COLO668 (cell line): ENCODE measurements around the gene TUG1.

Experiments used
- DNase-seq: peaks from one replicate; lab custom pipeline; 2025; ENCODE audit not compliant: unreplicated experiment; lab: John Stamatoyannopoulos, UW

The TUG1 gene

GRCh38 chr22:30996462-30996861 lies 27.4 kb downstream of the TUG1 start:
- no peak for DNase-seq

DNA sequence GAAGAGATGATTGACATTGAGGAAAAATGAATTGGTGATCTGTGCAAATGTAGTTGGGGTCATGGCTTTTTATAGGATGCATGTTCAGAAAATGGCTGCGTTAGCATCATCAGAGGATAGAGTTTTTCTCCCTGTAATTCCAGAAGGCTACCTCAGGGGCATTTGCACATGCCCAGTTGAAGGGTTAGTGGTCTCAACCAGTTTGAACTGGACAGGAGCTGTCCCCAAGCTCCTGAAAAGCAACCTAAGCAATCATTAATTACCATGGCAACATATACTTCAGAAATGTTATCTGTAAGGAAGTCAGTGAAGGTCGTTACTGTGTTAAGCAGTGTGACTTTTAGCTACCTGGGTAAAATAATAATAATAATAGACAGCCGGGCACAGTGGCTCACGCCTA lies 29.3 kb downstream of the TUG1 start:
- no peak for DNase-seq

DNA sequence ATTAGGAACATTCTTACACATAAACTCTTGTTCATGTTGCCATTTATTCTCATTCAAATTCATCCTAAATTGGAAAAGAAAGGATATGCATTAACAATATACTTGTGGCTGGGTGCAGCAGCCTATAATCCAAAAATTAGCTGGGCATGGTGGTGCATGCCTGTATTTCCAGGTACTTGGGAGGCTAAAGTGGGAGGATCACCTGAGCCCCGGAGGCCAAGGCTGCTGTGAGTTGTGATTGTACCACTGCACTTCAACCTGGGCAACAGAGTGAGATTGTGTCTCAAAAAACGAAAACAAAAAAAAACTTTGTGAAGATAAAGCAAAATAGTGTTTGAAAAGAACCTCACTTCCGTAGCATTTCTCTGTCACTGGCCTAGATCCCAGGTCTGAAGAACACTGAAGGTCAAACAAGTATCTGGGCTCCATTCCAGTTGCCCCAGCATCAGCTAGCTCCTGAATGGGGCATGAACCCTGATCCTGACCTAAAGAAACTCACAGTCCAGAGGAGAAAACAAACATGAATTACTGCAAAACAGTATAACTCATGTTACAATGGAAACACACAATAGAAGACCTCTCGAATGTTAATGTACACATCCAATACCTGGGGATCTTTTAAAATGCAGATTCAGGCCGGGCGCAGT lies 32.2 kb downstream of the TUG1 start:
- no peak for DNase-seq

- DNase-seq, result no peak
Observed at GRCh38 chr22:31005535-31005934, 36.5 kb downstream of the TUG1 start.

DNA sequence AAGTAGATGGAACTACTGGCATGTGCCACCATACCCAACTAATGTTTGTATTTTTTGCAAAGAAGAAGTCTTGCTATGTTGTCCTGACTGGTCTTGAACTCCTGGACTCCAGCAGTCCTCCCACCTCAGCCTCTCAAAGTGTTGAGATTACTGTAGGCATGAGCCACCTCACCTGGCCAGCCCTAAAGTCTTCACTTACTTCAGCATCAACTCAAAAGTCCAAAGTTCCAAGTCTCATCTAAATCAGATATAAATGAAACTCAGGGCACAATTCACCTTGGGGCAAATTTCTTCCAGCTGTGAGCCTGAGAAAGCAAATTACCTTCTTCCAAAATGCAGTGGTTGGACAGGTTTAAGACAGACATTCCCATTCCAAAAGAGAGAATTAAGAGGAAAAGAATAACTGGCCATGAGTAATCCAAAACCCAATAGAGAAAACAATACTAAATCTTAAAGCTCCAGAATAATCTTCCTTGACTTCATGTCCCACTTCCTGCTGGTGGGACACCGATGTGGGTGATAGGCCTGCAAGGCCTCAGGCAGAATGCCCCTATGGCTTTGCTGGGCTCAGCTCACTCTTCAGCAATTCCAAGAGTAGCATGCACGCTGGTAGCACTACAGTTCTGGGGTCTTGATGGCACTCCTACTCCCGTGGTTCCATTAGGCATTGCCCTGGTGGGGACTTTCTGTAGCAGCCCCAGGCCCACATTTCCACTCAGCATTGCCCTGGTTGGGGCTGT lies 50.3 kb downstream of the TUG1 start:
- no peak for DNase-seq

GRCh38 chr22:31020334-31020733 lies 51.3 kb downstream of the TUG1 start:
- no peak for DNase-seq

DNA sequence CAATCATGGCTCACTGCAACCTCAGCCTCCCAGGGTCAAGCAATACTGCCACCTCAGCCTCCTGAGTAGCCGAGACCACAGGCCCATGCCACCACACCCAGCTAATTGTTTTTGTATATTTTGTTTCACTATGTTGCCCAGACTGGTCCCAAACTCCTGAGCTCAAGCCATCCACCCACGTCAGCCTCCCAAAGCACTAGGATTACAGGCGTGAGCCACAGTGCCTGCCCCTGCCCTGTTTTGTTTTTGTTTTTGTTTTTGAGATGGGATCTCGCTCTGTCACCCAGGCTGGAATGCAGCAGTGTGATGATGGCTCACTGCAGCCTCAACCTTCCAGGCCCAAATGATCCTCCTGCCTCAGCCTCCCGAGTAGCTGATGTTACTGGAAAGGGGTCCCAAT lies 53.5 kb downstream of the TUG1 start:
- no peak for DNase-seq
